Measurements from ENCODE around the gene UBAP2.
A peak's percentile ranks its signal among the peaks of the same experiment; 100 is the strongest.

Gene UBAP2

DNA sequence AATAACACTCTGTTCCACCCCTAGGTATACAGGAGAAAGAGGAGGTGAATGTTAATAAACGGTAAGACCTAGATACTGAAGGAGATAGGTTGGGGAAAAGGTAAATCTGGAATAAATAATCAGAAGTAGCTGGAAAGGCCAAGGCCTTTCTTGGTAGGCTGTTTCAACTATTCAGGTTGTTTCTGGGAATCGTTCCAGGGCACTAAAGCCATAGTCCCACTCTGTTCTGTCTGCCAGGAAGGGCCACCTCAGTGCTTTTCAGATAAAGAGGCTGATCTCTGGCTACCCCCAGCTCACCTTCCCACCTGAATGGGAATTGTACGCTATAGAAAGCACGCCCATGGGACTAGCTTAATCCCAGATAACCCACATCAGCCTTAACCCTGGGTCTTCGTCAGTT lies 44.9 kb upstream of the UBAP2 start:
- intact Hi-C loops (cut with DNase I; ENCODE audit: low total_unique reads): no loop called here
- no peak overlapping the region for H3K27ac ChIP-seq
- TF ChIP-seq, protein P1, sequence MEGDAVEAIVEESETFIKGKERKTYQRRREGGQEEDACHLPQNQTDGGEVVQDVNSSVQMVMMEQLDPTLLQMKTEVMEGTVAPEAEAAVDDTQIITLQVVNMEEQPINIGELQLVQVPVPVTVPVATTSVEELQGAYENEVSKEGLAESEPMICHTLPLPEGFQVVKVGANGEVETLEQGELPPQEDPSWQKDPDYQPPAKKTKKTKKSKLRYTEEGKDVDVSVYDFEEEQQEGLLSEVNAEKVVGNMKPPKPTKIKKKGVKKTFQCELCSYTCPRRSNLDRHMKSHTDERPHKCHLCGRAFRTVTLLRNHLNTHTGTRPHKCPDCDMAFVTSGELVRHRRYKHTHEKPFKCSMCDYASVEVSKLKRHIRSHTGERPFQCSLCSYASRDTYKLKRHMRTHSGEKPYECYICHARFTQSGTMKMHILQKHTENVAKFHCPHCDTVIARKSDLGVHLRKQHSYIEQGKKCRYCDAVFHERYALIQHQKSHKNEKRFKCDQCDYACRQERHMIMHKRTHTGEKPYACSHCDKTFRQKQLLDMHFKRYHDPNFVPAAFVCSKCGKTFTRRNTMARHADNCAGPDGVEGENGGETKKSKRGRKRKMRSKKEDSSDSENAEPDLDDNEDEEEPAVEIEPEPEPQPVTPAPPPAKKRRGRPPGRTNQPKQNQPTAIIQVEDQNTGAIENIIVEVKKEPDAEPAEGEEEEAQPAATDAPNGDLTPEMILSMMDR (IDR thresholded peaks at IDR 0.05): no peak
- no peaks in the 10 kb centered on the region for H3K27me3 ChIP-seq
- H3K36me3 ChIP-seq: peaks cover 86 to 100% (median 89%) of the 10 kb centered on the region in 3 donors
- no peaks in the 10 kb centered on the region for H3K9me3 ChIP-seq
- no peak for DNase-seq
- H3K4me3 ChIP-seq: no peak overlapping the region
- H3K4me1 ChIP-seq: no peaks in the 10 kb centered on the region

DNA sequence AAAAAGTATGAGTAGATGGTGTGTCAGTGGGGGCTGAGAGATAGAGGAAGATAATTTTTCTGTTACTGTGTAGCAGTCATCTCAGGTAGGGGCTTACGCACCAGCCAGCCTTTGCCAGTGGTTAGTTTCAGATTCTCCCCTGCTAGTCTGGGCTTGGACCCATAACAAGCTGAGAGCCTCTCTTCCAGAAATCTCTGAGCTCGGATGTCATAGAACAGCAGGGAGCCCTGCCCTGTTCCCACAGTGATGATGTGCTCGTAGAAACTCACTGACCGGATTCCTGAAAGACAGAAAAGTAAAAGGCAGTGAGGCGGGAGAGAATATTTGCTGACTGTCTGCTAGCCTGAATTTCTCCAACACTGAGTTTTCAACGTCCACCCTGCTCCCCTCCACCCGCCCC lies 40.6 kb upstream of the UBAP2 start:
- peaks cover 0 to 31% (median 20%) of the 10 kb centered on the region in 4 donors for H3K4me1 ChIP-seq
- no peaks in the 10 kb centered on the region for H3K27me3 ChIP-seq
- no peak overlapping the region for H3K27ac ChIP-seq
- peaks cover 56 to 79% (median 68%) of the 10 kb centered on the region in 3 donors for H3K36me3 ChIP-seq
- intact Hi-C loops (cut with DNase I; ENCODE audit: low total_unique reads): no loop called here
- no peaks in the 10 kb centered on the region for H3K9me3 ChIP-seq
- TF ChIP-seq, protein P1 (IDR thresholded peaks at IDR 0.05): no peak
- DNase-seq: no peak
- H3K4me3 ChIP-seq: no peak overlapping the region

DNA sequence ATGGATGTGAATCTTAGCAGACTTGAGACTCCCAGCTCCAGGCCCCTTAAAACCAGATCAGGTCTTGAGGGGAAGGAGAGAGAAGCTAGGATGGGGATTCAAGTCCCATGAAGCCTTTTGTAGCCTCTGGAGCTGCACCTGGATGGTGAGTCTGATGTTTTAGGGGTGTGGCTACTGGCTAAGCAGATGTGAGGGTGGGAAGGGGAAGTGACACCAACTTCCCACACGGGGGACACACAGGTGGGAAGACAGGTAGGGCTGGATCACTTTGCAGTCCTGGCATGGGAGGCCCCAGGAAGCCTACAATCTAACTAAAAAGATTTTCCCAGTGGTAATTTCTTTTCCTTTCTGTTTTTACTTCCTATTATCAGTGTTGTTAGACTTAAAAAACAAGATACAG lies 38.7 kb upstream of the UBAP2 start:
- intact Hi-C loops (cut with DNase I; ENCODE audit: low total_unique reads): no loop called here
- H3K4me3 ChIP-seq: no peak overlapping the region
- H3K27me3 ChIP-seq: no peaks in the 10 kb centered on the region
- peak overlapping the region; percentile 70 to 71 for H3K27ac ChIP-seq
- no peak for DNase-seq
- H3K36me3 ChIP-seq: peaks cover 36 to 60% (median 49%) of the 10 kb centered on the region in 3 donors
- TF ChIP-seq, protein P1 (IDR thresholded peaks at IDR 0.05): no peak
- H3K9me3 ChIP-seq: no peaks in the 10 kb centered on the region
- H3K4me1 ChIP-seq: peaks cover 0 to 40% (median 26%) of the 10 kb centered on the region in 4 donors

DNA sequence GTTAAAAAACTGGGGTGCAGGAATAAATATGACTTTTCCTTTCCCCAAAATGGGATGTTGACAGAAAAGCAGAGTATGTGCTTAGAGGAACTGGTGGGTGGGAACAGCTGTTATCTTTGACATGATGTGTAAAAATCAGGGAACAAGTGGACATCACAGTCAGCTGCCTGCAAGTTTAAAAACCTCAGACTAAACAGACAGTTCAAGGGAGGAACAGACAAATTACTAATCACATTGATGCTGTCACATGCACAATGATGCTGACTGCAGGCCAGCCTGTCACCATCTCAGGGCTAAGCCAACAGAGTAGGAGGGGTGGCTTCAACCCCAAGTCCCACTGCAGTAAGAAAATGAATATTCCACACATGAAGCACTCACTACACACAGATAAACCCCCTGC lies 38.2 kb upstream of the UBAP2 start:
- DNase-seq: no peak
- H3K27me3 ChIP-seq: no peaks in the 10 kb centered on the region
- no peak overlapping the region for H3K4me3 ChIP-seq
- H3K4me1 ChIP-seq: peaks cover 0 to 40% (median 26%) of the 10 kb centered on the region in 4 donors
- H3K36me3 ChIP-seq: peaks cover 33 to 55% (median 44%) of the 10 kb centered on the region in 3 donors
- H3K27ac ChIP-seq: peak overlapping the region; percentile 70 to 71
- TF ChIP-seq, protein P1 (IDR thresholded peaks at IDR 0.05): no peak
- intact Hi-C loops (cut with DNase I; ENCODE audit: low total_unique reads): no loop called here
- no peaks in the 10 kb centered on the region for H3K9me3 ChIP-seq

DNA sequence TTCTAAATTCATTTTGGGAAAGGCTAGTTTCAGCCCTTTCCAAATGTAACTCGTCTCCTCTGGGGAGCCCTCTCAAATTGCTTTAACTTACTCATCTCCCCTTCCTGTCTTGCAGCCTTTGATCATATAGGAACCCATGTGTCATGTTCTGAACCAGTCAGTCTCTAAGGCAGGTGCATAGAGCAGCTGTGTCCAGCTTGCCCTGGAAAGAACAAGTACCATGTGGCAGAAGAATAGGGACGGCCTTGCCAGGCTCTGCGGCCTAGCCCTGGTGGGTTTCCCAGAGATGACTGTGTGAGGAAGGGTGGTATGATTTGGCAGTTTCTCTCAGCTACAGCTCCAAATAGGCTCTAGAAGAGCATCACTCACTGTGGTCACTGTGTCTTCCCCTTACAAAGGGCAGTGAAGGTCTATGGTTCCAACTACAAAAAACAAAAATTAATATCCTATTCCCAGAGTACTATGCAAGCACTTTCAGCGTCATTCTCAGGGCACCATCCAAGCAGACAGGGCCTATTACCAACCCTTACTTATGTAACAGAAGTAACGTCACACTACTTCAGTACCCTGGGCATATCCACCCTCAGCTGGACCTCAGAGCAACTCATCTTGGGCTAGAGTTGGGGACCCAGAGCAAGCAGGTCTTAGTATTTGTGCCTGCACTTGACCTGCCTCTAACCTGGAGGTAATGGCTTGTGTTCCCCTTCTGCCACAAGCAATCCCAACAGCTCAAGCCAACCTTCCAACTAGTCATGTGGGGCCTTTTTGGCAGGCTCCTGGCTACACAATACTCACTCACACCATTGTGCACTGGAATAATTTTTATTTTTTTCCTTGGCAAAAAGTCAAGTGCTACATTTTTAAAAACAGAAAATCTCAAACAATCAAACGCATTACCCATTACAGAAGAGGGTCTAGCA lies 37.2 kb upstream of the UBAP2 start:
- H3K9me3 ChIP-seq: no peaks in the 10 kb centered on the region
- no peaks in the 10 kb centered on the region for H3K27me3 ChIP-seq
- intact Hi-C loops (cut with DNase I; ENCODE audit: low total_unique reads): no loop called here
- no peak overlapping the region for H3K4me3 ChIP-seq
- TF ChIP-seq, protein P1 (IDR thresholded peaks at IDR 0.05): no peak
- H3K4me1 ChIP-seq: peaks cover 0 to 40% (median 26%) of the 10 kb centered on the region in 4 donors
- DNase-seq: peak in 1 of 2 donors; percentile 33
- peak overlapping the region; percentile 70 to 71 for H3K27ac ChIP-seq
- H3K36me3 ChIP-seq: peaks cover 24 to 44% (median 37%) of the 10 kb centered on the region in 3 donors

Measured in tibial artery (tissue), 4 donors.